Choroid plexus epithelial cell (primary cell): Measurements from ENCODE around the gene ERICH2.

Experiments
- DNase-seq: peaks from one replicate; pipeline ENCODE4 v3.0.0-alpha.2; 2010; ENCODE audit warnings: low read depth
- H3K4me3 ChIP-seq: 2 replicates; pipeline ENCODE4 v1.5.1; 2011; ENCODE audit warnings: low read depth, mild to moderate bottlenecking, control low read depth, low read length, moderate library complexity
- TF ChIP-seq, protein P1 (sequence below): conservative IDR thresholded peaks from 2 replicates; pipeline ENCODE4 v1.5.1; 2011; ENCODE audit warnings: low read depth, mild to moderate bottlenecking, control low read depth, inconsistent platforms, low read length, moderate library complexity

Gene ERICH2

DNA sequence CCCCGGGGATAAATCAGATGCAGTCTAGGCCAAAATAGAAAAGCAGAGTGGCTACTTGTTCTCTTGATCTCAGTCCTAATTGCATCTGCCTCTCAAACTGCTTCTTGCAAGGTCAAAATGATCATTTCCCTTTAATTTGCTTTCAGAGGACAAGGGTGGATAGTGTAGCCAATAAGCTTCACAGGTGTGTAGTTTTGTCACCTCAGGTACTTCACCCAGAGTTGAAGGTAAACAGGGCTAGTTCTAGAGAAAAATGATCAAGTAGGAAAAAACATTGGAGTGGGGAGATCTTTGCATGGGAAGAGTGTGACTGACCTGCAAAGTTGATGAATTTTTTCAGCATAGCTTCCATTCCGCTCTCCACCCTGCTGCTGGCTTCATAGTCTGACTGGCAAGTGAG is 8.7 kb downstream of the ERICH2 start:
- TF ChIP-seq, protein P1, sequence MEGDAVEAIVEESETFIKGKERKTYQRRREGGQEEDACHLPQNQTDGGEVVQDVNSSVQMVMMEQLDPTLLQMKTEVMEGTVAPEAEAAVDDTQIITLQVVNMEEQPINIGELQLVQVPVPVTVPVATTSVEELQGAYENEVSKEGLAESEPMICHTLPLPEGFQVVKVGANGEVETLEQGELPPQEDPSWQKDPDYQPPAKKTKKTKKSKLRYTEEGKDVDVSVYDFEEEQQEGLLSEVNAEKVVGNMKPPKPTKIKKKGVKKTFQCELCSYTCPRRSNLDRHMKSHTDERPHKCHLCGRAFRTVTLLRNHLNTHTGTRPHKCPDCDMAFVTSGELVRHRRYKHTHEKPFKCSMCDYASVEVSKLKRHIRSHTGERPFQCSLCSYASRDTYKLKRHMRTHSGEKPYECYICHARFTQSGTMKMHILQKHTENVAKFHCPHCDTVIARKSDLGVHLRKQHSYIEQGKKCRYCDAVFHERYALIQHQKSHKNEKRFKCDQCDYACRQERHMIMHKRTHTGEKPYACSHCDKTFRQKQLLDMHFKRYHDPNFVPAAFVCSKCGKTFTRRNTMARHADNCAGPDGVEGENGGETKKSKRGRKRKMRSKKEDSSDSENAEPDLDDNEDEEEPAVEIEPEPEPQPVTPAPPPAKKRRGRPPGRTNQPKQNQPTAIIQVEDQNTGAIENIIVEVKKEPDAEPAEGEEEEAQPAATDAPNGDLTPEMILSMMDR = no peak
- H3K4me3 ChIP-seq = no peak overlapping the region
- DNase-seq = no peak

DNA sequence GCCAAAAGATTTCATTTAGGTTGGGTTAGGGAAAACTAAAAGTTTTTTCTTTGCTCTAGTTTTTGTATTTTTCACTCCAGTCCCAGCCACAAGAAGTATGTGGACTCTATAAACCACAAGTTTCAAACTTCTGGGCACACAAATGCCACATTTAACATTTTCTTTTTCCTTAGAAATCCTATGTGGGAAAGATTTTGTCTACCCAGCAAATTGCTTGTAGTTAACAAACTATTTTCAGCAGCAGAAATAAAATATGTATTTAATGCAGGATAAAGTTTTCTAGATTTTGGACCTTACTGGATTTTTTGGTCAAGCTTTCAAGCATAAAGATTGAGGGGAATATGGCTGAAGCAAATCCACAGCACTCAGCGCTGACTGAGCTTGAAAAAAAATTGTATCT is 9.1 kb downstream of the ERICH2 start:
- DNase-seq = no peak
- TF ChIP-seq, protein P1 = no peak
- no peak overlapping the region for H3K4me3 ChIP-seq

DNA sequence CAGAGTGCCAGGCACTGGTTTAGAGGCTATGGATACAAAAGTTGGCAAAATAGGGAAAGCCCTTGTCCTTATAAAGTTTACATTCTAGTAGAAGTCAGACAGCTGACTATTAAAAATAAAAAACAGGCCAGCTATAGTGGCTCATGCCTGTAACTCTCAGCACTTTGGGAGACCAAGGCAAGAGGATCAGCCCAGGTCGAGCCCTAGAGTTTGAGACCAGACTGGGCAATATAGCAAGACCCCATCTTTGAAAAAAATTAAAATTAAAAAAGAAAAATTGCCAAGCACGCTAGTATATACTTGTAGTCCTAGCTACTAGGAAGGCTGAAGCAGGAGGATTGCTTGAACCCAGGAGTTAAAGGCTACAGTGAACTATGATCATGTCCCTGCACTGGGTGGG is 12.5 kb downstream of the ERICH2 start:
- TF ChIP-seq, protein P1 = no peak

DNA sequence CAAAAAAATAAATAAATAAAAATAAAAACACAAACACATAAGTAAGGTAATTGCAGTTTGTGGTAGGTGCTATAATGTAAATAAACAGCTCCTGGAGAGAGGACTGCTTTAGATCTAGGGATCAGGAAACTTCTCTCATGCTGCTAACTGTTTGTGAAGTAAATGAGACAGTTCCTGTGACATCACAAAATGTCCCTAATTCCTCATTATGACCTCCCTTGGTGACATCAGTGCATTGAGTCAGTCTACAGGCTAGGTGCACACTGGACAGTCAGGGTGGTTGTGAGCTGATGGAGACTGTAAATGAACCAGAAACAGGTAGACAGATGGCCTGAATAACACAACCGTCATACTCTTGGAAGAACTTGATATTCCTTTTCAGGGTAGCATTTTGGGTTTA is 13.4 kb downstream of the ERICH2 start:
- no peak for DNase-seq
- TF ChIP-seq, protein P1 = no peak
- no peak overlapping the region for H3K4me3 ChIP-seq

More for the DNA sequence above, 12.5 kb downstream of the ERICH2 start:
- DNase-seq = no peak
- no peak overlapping the region for H3K4me3 ChIP-seq

DNA sequence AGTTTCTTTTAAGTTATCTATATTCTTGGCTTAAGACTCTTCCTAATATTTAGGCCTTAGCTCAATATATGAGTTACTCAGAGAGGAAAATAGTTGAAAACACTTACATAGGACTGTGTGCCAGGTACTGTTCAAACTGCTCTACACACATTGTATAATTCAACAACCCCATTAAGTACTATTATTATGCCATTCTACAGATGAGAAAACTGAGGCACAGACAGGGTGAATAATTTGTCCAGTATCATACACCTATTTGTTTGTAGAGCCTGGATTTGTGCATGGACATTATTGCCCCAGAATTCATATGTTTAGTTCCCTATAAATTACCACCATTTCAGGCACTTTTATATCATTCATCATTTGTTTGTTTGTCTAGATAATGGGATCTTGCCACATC is 28.8 kb downstream of the ERICH2 start:
- H3K4me3 ChIP-seq = no peak overlapping the region
- TF ChIP-seq, protein P1 = no peak
- no peak for DNase-seq

DNA sequence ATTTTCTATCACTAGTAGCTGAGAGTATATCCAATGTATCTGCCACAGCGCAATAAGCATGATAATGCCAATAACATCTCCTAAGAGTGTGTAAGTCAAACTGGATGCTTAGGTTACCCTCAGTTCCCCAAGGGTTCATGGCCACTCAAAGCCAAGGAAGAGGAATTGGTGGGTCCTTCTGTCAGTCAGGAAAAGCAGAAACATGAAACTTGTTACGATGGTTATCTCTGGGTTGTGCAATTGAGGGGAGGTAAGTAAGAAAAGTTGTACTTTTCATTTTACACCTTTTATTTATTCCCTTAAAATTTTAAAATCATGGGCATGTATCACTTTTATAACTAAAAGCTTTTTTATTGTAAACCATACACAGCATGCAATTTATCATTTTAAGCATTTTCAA is 36.4 kb downstream of the ERICH2 start:
- TF ChIP-seq, protein P1 = no peak
- DNase-seq = no peak
- no peak overlapping the region for H3K4me3 ChIP-seq

DNA sequence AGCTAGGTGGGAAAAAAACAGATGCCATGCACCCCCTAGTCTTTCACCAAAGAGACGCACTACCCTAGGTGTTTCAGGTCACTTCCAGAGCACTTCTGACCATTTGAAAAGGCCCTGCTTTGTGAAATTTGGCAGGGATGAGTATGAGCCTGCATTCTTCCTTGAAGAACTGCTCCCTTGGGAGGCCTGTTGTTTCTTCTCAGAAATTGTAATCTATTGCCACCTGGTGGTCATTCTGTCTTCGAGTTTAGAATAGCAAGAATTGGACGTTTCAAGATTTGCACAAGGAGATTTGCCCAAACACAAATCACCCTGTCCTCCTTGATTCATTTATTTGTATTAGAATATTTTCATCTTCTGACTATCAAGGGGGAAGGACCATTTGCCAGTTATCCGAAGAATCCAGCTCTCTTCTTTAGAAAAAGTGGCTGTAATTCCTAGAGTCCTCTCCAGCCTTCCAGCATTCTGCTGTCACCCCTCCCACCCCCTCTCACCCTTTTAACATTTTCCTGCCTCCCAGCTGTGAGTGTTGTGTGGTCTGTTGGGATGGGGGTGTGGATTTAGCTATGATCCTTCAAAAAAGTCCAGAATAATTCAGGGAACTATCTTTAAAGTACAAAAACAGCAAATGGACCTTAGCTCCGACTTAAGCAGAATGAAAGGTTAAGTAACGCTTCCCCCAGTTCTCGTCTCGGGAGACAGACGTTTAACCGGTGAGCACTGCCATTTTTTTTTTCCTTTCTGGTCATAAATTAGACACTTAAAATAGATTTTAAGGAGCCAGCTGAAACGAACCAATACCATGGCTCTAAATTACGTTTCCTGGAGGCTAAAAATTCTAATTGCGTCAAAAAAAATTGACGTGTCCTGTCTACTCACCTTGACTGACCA is 42.8 kb downstream of the ERICH2 start:
- peak; percentile 95 for DNase-seq

More for the DNA sequence above, 42.8 kb downstream of the ERICH2 start:
- H3K4me3 ChIP-seq = no peak overlapping the region
- TF ChIP-seq, protein P1 = peak; percentile 73
